ENCODE results near the gene PTPN4.

PTPN4 gene

DNA sequence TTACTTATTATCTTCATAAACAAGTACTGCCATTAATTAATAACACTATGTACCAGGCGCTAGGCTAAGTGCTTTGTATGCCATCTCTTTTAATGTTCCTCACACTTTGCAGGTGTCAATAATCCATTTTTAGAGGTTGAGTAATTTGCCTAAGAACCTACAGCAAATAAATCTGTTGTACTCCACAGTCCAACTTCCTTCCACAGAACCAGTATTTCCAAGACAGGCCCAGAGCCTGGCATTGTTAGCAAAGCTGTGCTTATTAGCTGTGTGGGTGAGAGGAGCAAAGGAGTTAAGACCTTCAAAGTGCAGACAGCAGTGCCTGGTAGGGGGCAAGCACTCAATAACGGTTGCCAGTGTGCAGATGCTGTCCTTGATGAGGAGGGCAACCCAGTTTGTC, 14.2 kb upstream of the PTPN4 start:
- no peak for DNase-seq
- Histone ChIP-seq H3K36me3 (replicated peaks) (no peaks in the 10 kb centered on the region), H3K27ac (no peak overlapping the region), H3K27me3 (replicated peaks) (no peaks in the 10 kb centered on the region), H3K4me3 (ENCODE audit: low read depth, low read length) (no peak overlapping the region)
- TF ChIP-seq, protein P1, sequence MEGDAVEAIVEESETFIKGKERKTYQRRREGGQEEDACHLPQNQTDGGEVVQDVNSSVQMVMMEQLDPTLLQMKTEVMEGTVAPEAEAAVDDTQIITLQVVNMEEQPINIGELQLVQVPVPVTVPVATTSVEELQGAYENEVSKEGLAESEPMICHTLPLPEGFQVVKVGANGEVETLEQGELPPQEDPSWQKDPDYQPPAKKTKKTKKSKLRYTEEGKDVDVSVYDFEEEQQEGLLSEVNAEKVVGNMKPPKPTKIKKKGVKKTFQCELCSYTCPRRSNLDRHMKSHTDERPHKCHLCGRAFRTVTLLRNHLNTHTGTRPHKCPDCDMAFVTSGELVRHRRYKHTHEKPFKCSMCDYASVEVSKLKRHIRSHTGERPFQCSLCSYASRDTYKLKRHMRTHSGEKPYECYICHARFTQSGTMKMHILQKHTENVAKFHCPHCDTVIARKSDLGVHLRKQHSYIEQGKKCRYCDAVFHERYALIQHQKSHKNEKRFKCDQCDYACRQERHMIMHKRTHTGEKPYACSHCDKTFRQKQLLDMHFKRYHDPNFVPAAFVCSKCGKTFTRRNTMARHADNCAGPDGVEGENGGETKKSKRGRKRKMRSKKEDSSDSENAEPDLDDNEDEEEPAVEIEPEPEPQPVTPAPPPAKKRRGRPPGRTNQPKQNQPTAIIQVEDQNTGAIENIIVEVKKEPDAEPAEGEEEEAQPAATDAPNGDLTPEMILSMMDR (IDR thresholded peaks at IDR 0.05; ENCODE audit: low read depth, low read length, missing control alignments) = no peak
- in situ Hi-C loops (cut with HindIII; ENCODE audit: low pct_ligation_motif_present, low sequenced_read_pairs) = no loop called here

GRCh38 chr2:119746836-119747686, 12.7 kb upstream of the PTPN4 start:
- Histone ChIP-seq H3K36me3 (replicated peaks) (no peaks in the 10 kb centered on the region), H3K4me3 (ENCODE audit: low read depth, low read length) (no peak overlapping the region), H3K27me3 (replicated peaks) (no peaks in the 10 kb centered on the region), H3K27ac (no peak overlapping the region)
- DNase-seq = no peak
- TF ChIP-seq, protein P1 (IDR thresholded peaks at IDR 0.05; ENCODE audit: low read depth, low read length, missing control alignments) = no peak
- in situ Hi-C loops (cut with HindIII; ENCODE audit: low pct_ligation_motif_present, low sequenced_read_pairs) = no loop called here

- no peak overlapping the region for H3K27ac ChIP-seq
- in situ Hi-C loops (cut with HindIII; ENCODE audit: low pct_ligation_motif_present, low sequenced_read_pairs) = no loop called here
- H3K27me3 ChIP-seq (replicated peaks) = no peaks in the 10 kb centered on the region
- TF ChIP-seq, protein P1 (IDR thresholded peaks at IDR 0.05; ENCODE audit: low read depth, low read length, missing control alignments) = no peak
- DNase-seq = no peak
- H3K36me3 ChIP-seq (replicated peaks) = no peaks in the 10 kb centered on the region
- no peak overlapping the region for H3K4me3 ChIP-seq (ENCODE audit: low read depth, low read length)
Observed at GRCh38 chr2:119748135-119748534, 11.6 kb upstream of the PTPN4 start.

GRCh38 chr2:119749477-119750012, 10.2 kb upstream of the PTPN4 start:
- TF ChIP-seq, protein P1 (IDR thresholded peaks at IDR 0.05; ENCODE audit: low read depth, low read length, missing control alignments) = no peak
- in situ Hi-C loops (cut with HindIII; ENCODE audit: low pct_ligation_motif_present, low sequenced_read_pairs) = no loop called here
- peak overlapping the region; percentile 56 for H3K27ac ChIP-seq
- no peaks in the 10 kb centered on the region for H3K27me3 ChIP-seq (replicated peaks)
- peak; percentile 40 for DNase-seq
- no peak overlapping the region for H3K4me3 ChIP-seq (ENCODE audit: low read depth, low read length)
- no peaks in the 10 kb centered on the region for H3K36me3 ChIP-seq (replicated peaks)

GRCh38 chr2:119751706-119752105, 8.0 kb upstream of the PTPN4 start:
- H3K27ac ChIP-seq = no peak overlapping the region
- H3K36me3 ChIP-seq (replicated peaks) = no peaks in the 10 kb centered on the region
- in situ Hi-C loops (cut with HindIII; ENCODE audit: low pct_ligation_motif_present, low sequenced_read_pairs) = no loop called here
- no peak overlapping the region for H3K4me3 ChIP-seq (ENCODE audit: low read depth, low read length)
- no peak for DNase-seq
- TF ChIP-seq, protein P1 (IDR thresholded peaks at IDR 0.05; ENCODE audit: low read depth, low read length, missing control alignments) = no peak
- no peaks in the 10 kb centered on the region for H3K27me3 ChIP-seq (replicated peaks)
